ENCODE measurements around the gene TSEN34.

DNA sequence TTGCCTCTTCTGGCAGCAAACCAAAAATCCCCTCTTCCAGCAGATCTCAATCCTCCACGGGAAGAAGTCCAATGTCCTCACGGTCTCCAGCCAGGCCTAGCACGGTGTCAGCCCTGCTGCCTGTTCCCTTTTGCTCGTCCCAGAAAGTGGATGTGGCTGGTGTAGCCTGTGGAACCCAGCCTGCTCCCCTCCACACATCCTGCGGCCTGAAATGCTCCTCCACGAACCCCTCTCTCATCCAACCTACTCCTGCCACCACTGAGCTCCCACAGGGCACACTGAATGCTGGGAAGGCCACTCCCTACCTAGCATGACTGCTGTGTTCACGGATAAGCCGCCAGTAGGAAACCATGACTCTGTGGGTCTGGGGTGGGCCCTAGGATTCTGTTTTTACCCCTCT, 4.8 kb upstream of the TSEN34 start:
- TF ChIP-seq EZH2 (IDR thresholded peaks at IDR 0.05; ENCODE audit: borderline replicate concordance) (no peak), CTCF (IDR thresholded peaks at IDR 0.05; ENCODE audit: poor library complexity) (no peak)

All from hepatocyte (in vitro differentiated cells).